Ovary (tissue), 3 donors: Measurements from ENCODE around the gene ST6GAL1.

Experiments used
- EP300 ChIP-seq: sonication (generic); formaldehyde crosslinking; IDR thresholded peaks from one replicate; pipeline ENCODE4 v1.6.1; 2017; ENCODE audit warnings: antibody characterized with exemption
- POLR2A ChIP-seq: fragments of 450-650 bp; IDR thresholded peaks from one replicate; pipeline ENCODE4 v1.6.1; 2017; ENCODE audit warnings: antibody characterized with exemption, mild to moderate bottlenecking, moderate library complexity
- TF ChIP-seq, protein P1 (sequence below), 3 donors: fragments of 450-650 bp in 2 of 3; fragments of 200-600 bp in 1 of 3; IDR thresholded peaks; one replicate each; pipeline versions ENCODE4 v1.5.1 to v1.8.0; 2016 to 2022; ENCODE audit warnings: antibody characterized with exemption in 3 of 3, mild to moderate bottlenecking in 1 of 3
- donor health status: DM: no; HTN: no; CAD: no.

DNA sequence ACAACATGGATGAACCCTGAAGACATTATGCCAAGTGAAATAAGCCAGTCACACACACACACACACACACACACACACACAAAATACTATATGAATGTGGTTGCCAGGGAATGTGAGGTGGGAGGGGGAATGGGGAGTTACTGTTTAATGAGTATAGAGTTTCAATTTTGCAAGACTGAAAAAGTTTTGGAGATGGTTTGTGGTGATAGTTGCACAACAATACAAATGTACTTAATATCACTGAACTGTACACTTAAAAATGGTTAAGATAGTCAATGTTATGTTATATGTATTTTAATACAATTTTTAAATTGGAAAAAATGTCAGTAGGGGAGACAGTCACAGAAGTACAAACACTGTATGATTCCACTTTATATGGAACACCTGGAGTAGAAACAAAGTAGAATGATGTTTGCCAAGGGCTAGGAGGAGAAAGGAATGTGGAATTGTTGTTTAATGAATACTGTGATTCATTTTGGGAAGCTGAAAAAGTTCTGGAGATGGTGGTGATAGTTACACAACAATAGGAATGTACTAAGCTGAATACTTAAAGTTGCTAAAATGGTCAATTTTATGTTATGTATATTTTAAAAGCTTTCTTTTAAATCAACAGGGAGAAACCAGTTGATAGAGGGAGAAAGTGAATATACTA, 132.3 kb downstream of the ST6GAL1 start:
- TF ChIP-seq EP300 (no peak), POLR2A (no peak)
- TF ChIP-seq, protein P1, sequence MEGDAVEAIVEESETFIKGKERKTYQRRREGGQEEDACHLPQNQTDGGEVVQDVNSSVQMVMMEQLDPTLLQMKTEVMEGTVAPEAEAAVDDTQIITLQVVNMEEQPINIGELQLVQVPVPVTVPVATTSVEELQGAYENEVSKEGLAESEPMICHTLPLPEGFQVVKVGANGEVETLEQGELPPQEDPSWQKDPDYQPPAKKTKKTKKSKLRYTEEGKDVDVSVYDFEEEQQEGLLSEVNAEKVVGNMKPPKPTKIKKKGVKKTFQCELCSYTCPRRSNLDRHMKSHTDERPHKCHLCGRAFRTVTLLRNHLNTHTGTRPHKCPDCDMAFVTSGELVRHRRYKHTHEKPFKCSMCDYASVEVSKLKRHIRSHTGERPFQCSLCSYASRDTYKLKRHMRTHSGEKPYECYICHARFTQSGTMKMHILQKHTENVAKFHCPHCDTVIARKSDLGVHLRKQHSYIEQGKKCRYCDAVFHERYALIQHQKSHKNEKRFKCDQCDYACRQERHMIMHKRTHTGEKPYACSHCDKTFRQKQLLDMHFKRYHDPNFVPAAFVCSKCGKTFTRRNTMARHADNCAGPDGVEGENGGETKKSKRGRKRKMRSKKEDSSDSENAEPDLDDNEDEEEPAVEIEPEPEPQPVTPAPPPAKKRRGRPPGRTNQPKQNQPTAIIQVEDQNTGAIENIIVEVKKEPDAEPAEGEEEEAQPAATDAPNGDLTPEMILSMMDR (IDR thresholded peaks at IDR 0.05): no peak
